SKM-1 (cell line): Measurements from ENCODE around the gene KRT7.

ENCODE experiments used
- DNase-seq: peaks from one replicate; lab custom pipeline; 2025; ENCODE audit not compliant: unreplicated experiment; lab: John Stamatoyannopoulos, UW

Gene KRT7

DNA sequence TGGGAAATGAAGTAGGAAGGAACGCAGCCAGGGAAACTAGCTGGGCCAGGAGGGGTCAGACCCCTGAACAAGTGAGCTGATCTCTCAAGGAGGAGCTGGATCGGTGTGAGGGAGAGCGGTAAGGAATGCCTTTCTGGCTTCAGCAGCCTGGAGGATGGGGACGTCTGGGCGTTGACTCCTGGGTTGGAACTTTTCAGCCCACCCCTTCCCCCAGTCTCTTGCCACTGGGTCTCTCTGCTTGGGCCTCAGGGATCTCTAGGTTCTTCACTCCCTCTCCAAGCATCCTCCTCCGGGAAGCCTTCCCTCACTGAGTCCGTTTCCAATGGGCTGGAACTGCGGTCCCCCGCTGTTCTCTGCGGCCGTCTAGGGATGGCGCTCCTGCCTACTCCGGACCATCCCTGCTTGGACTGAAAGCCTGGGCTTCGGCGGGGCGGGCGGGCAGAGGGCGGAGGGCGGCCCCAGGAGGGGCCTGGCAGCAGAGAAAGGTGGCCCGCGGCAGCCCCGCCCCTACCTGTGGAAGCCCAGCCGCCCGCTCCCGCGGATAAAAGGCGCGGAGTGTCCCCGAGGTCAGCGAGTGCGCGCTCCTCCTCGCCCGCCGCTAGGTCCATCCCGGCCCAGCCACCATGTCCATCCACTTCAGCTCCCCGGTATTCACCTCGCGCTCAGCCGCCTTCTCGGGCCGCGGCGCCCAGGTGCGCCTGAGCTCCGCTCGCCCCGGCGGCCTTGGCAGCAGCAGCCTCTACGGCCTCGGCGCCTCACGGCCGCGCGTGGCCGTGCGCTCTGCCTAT is at the start of gene KRT7:
Gene KRT7, plus strand, starts transcription at position 570 of the 788 bp plus-strand sequence. Its CDS starts 54 bp downstream, at position 624.
- no peak for DNase-seq

DNA sequence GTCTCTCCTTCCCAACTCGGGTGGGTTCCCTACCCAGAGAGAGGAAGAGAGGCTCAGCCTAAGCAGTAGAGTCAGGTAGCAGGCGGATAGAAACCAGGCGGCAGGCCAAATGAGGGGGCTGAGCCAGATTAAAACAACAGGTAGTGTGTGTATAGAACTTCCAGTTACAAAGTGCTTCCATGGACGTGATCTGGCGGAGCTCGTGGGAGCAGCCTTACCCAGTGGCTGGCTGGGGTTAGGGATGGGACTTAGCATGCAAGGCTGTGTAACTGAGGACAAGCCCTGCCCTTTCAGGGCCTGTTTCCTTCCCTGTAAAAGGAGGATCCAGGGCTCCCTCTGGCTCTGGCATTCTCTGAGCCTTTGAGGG is 49.5 kb upstream of the KRT7 start:
- no peak for DNase-seq

DNA sequence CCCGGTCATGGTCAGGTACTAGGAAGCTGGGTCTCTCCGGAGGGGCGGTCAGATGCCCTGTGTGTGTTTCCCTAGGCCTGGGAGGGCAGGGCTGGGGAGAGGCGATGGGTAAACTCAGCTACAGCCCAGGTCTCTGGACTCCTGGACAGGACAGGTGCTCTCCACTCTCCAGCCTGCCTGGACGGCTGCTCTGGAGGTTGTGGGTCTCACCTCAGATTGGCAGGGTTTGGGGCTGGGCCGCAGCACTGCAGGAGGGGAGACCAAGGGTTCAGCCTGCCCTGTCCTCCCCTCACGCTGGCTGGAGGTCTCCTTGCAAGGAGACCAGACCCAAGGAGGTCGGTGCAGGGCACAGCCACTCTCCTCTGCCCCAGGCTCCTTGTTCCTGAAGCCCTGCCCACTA is 49.1 kb upstream of the KRT7 start:
- no peak for DNase-seq

DNA sequence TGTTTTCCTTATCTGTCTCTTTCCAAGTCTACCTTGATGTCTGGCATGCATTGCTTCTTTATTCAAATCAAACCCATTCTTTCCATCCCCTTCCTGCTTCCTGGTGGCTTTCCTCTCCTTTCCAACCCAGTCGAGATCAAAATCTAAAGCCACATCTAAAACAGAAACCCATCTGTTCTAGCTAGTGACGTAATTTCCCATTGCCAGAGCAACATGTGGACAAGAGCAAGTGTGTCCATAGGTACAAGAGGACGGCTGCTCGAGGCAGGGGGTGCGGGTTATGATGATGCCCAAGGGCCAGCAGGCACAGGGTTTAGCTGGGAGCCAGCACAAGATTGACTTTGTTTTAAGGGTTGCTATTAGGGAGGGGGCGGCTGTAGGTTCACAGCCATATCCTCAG is 48.2 kb upstream of the KRT7 start:
- no peak for DNase-seq

DNA sequence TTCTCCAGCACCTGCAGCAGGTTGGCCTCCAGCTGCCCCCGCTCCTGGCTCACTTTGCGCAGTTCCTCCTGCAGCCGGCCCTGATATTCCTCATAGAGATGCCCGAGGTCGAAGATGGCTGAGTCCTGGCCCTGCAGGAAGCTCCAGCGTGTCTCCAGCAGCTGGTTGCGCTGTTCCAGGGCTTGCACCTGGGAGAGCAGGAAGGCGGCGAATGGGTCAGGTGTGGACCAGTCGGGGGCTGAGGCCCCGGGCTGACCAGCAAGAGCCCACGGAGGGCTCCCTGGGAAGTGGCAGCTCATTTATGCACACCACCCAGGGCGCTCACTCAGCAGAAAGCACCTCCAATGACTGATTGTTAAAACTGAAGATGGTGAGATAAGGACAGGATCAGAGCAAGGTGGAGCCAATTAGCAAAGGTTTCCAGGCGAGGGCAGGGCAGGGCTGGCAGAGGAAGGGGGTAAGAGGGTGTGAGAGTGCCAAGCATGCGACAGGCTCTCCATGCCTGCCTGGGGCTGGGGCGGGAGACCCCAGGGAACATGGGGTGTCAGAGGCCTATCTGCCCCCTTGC is 47.6 kb upstream of the KRT7 start:
- DNase-seq = no peak

DNA sequence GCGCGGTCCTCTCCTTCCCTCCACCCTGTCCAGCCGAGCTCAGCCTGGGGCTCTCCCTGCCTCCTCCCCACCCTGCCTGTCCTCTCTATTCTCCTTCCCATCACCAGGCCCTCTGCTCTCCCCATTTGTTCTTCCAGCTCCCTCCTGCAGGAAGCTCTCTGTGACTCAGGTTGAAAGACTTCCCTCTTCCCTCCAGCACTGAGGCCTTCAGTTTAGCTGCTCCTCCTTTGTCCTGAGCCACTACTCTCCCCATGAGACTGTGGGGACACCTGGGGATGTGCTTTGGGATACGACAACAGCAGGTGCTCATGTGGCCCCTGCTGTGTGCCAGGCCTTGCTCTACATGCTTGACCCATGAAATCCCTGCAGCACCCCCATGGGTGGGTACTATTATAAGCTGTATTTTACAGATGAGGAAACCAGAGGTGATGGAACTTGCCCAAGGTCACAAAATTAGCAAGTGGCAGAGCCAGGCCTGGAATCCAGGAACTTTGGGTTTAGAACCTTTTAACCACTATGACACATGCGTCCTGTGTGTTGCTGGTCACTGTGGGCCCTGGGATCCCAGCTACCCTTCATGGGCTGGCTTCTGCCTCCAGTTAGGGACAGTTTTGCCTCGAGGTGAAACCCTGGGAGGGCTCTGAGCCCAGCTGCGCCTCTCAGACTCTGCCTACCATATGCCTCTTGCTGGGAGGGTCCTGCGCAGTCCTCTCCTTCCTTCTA is 46.8 kb upstream of the KRT7 start:
- DNase-seq = no peak

DNA sequence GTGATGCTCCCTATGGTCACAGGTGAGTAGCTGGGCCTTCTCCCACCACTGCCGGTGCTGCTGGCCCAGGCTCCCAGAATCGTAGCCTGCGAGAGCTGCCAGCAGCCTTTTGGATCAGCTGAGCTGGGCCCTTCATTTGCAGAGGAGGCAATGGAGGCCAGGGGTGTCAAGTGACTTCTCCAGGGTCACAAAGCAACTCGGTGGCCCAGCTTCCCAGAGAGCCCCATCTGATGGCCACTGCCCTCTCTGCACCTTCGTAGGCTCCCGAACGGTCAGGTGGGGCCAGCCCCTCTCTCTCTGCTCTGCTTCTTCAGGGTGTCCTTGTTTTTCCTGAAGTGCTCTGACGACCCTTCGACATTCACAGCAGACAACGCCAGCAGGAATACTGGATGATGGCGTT is 45.8 kb upstream of the KRT7 start:
- no peak for DNase-seq

DNA sequence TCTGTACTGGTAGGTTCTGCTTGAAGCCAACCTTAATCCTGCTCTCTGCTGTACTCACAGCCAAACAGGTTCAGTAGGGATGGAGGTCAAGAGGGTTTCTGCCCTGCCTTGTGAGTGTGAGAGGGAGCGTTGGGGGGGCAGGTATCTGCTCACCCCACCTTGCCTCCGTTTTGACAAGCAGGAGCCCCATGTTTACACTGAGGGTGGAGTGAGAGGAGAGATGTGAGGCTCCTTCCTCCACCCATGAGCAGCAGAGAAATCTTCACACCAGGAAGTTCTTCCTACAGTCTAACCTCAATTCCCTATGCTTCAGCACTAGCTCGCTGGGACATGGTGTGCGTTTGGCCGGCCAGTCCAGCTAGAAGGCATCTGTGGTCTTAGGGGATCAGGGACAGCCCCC is 45.4 kb upstream of the KRT7 start:
- DNase-seq = no peak

DNA sequence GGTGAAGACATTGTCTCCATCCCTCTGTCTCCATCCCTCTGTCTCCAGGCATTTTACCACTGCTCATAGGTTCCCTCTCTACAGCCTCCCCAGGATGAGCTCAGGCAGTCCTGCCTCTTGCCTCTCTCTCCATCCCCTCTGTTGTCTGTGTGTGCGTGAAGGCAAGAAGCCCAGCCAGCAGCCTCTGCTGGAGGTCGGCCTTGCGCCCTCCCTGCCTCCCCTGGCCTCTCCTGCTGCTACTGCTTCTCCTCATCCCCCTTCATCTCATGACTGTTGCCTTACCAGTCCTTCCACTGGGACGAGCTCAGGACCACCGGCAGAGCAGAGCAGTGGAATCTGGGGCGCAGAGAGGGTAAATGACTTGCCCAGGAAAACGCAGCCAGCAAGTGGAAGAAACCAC is 44.4 kb upstream of the KRT7 start:
- DNase-seq = no peak

DNA sequence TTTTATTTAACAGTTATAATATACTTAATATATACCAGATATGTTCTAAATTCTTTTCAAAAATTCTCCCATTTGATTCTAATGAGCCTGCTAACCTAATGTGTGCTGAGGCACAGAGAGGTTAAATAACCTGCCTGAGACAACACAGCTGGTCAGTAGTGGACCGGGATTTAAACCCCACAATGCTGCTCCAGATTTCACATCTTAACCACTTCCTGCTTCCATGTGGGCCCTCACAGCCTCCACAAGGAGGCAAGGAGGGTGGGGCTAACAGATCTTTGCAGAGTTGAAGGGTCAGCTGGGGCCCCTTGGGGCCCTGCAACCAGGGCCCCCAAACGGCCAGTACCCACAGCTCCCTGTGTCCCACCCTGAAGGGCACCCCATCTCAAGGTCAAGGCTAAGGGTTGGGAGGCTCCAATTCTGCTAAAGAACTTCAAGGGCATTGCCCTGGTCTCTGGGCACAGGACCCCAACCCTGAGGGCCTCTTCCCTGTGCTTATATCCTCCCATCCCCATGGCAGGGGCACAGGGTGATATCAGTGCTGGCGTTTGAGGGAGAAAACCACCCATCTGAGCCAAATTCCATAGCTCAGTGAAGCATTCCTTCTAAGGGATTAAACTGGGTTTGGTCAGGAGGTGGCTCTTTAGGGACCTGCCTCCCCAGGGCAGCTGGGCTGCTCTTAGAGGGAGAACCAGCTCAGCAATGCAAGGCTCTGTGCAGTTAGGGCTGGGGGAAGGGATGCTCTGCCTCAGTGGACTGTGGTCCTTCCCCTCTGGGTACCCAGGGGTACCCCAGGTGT is 43.5 kb upstream of the KRT7 start:
- no peak for DNase-seq

DNA sequence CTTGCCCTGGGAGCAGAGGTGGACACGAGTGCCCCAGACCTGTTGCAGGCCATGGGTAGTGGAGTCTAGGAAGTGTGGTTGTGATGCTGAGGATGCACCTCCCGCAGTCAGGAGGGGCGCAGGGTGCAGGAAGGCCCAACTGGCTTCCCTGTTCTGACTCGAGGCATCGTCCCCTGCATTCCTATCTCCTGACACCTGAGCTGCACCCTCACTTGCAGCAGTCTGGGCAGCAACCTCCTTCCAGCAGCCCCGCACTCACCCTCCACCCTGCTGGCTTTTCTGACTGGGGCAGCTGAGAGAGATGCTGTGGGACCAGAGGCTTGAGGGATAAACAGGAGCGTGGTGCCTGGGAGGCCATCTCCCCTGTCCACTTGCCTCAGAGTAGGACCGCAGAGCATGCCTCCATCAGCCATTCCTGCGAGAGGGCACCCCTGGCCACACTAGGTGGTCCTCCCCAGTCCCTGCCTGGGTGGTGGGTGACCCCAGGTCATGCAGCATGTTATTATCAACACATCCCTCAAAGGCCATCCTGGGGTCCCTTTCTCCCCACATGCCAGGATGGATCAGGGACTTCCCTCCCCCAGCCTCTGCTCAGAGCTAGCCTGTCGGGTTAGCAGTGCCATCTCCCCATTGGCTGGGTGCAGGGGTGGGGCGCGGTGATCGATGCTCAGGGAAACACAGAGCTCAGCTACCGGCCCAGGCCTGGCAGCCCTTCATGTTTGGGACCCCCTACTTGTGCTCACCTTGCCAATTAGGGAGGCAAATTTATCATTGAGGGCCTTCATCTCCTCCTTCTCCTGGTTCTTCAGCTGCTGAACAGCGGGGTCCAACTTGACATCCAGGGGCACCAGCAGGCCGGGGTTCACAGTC is 41.9 kb upstream of the KRT7 start:
- DNase-seq = no peak

DNA sequence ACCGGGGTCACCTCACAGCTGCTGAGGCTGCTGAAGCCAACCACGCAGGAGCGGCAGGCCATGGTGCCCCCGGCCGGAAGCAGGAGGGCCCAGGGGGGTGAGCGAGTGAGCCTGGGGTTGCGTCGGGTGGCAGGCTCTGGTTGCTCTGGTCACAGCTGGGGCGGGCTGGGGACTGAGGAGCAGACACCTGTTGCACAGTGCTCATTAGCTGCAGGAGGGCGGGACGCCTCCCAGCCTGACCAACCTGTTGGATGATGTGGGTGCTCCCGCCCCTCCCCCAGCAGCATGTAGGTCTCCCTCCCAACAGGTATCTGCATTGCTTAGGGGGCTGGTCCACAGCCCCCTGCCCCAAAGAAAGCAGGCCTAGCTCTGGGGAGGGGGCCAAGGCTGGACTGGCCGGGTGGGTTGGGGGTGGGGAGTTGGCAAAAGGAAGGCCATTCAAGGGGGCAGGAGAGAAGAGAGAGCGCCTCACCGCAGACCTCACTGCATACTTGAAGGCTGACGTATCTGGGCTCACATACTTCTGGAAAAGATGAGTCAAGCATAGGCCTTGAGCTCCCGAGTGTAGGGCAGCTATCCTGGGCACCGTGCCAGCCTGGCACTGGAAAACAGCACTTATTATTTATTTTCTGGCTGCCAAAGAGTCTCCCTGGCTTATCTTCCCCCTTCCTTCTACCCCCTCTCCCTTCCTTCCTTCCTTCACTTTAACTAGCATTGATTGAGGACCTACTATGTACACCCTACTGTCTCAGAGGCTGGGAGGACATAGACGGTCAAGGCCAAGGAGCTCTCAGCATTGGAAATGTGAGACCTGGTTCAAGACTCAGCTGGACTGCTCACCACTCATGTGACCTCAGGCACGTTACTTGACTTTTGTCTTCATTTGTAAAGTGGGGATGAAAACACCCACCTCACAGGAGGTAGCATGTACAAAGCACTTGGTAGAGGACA is 40.9 kb upstream of the KRT7 start, which contains the start of gene KRT80:
Gene KRT80, minus strand, starts transcription at position 174 of the 951 bp plus-strand sequence. Its CDS starts 112 bp downstream, at position 62.
- no peak for DNase-seq

DNA sequence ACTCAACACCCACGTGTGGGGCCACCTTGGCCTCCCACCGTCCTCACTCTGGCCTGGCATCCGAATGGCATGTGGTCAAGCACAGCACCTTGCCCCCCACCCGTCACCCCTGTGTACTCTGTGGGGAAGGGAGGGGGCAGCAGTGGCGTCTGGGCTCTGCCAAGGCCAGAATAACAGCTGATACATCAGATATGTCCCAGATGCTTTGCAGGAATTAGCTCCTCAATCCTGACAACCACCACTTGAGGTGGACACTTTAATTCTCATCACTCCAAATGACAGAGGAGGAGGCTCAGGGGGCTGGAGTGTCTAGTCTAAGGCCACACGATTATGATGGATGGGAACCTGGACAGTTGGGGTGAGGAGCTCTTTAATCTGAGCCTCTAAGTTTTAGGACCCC is 39.5 kb upstream of the KRT7 start:
- DNase-seq = no peak

DNA sequence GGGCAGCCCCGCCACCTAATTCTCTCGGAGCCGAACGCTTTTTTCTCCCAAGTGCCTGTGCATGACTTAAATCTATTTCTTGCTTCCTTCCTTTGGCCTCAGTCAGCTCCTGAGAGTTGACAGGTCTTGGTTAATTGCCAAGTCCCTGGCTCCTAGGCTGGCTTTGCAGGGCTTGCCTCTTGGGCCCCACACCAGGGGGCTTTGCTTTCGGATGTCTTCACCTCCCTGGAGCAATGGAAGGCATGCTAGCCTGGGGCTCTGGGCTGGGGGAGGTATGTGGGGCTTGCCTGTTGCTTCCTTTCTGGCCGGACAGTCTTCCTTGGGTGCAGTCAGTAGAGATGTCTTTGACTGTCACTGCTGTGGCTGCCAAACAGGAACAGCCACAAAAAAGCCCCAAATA is 39.1 kb upstream of the KRT7 start:
- no peak for DNase-seq

DNA sequence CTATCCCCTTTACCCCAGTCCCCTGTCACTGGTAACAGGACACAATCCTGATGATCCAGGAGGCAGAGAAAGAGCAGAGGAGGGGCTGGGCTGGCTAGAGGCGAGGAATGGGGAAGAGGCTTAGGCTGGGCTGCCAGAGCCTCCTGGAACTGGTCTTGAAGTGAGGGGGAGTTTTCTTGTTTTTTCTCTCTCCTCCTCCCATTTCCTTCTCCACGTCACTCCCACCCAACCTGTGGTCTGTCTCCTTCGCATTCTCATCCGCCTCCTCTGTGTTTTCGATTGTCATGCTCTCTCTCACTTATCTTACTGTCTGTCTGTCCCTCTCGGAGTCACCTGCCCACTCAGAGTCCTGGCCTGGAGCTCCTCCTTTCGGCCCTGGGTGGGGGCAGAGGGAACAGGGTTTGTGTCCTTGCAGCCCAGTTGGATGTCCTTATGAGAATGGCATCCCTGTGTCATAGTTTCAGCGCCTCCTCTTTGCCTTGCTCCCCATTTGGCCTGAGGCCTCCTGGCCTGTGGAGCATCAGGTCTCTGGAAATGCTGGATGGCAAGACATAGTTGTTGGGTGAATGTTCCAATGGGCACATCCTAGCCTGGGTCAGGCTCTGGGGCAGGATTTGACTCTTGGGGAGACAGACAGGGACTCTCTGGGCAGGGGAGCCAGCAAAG is 37.8 kb upstream of the KRT7 start:
- no peak for DNase-seq

DNA sequence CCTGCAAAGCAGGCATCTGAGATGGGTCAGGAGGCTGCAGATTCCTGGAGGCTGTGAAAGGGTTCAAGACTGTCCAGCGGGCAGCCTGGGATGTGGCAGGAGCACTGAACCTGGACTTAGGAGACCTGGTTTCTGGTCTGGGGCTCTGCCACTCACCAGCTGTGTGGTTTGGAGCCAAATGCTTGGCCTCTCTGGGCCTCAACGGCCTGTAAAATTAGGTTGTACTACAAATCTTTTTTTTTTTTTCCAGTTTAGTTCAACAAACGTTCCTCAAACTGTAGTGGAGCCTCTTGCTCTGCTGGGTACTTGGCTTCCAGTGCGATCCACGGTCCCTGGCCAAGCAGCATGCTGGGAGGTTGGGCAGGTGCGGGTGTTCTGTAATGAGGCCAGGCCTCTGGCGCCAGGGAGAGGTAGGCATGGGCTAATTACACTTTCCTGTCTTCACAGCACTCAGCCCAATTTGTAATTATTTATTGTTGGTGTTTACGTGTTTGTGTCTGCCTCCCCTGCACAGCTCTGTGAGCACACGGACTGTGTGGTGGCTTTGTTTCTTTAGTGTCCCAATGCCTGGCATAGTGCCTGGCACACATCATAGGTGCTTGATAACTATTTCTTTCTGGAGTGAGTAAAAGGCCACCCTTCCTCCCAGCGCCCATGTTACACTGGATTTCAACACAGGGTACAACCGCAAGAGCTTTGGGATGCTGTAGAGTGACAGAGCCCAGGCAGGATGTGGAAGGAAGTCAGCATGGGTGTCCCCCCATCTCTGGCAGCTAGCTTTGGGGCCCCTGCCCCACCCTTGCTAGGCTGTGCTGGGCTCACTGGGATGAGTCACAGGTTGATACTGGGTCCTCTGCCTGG is 35.4 kb upstream of the KRT7 start:
- DNase-seq = peak; percentile 51

DNA sequence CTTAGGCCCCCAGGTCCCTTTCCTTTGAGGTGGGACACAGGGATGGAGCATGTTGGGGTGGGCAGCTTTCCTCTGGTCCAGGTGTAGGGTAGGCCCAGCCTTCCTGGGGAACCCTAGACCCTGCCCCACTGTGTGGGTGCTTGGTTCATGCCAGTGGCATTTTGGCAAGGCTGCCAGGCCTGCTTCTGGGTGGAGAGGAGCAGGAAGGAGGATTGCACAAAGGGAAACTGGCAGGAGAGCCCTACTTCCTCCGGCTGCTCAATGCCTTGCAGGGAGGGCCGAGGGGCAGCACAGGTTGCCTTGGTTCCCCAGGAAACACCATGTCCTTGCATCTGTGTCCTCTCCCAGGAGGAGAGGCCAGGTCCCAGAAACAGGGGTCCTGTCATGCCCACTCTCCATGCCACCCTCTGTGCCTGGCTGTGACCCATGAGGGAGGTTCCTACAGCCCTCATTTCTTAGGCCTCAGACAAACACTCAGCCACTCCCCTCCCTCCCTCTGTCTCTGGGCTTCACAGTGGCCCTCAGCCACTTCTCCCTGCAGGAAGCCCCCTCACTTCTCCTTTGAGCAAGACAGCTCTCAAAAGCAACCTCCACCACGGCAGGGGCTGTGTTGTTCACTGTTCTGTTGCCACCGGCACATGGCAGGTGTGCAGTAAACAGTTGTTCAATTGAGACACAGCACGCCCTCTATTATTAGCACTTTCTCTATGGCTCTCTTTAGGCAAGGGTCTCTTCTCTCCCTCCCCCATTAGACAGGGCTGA is 34.4 kb upstream of the KRT7 start:
- peak; percentile 36 for DNase-seq
